RKO (cell line): ENCODE results near the gene TRAPPC10.

ENCODE experiments used
- DNase-seq: peaks from one replicate; pipeline ENCODE4 v3.0.0-alpha.2; 2016; ENCODE audit warnings: low spot score

Gene TRAPPC10

DNA sequence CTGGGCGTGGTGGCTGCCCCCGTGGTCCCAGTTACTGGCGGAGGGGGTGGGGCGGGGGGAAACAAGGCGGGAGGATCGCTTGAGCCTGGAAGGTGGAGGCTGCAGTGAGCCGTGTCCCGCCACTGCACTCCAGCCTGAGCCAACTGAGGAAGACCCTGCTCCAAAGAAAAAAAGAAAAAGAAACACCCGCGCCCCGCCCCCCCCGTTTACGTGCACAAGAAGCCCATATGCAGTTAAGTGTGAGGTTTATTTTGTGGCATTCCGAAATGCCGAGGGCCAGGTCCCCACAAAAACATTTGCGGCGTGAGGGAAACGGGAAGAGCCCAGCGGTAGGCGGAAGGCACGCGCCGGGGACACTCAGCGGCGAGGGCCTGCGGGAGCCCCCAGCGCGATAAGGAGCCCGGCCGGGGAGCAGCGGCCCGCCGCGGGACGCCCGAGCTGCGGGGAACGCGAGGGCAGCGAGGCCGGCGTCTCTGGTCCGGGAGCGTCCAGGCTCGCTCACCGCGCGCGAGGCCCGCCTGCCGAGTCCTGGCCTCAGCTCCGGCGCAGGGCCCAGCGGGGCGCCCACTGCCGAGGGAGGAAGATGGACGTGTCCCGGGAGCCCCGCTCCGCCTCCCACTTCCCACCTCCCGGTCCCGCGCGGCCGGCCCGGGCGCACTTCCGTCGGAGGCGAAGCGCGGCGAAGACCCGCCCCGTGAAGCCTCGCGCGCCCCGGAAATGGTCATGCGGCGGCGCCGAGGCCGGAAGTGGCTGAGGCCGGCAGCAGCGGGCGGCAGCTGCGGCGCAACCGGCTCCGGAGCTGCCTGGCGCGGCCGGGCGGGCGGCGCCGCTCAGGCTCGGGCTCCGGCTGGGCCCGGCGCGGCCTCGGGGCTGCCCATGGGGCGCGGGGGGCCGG lies at the start of gene TRAPPC10:
TSS of gene TRAPPC10 (plus strand) at position 731 of the 895 bp plus-strand sequence. CDS start 185 bp downstream, outside the sequence.
- peak; percentile 82 for DNase-seq

DNA sequence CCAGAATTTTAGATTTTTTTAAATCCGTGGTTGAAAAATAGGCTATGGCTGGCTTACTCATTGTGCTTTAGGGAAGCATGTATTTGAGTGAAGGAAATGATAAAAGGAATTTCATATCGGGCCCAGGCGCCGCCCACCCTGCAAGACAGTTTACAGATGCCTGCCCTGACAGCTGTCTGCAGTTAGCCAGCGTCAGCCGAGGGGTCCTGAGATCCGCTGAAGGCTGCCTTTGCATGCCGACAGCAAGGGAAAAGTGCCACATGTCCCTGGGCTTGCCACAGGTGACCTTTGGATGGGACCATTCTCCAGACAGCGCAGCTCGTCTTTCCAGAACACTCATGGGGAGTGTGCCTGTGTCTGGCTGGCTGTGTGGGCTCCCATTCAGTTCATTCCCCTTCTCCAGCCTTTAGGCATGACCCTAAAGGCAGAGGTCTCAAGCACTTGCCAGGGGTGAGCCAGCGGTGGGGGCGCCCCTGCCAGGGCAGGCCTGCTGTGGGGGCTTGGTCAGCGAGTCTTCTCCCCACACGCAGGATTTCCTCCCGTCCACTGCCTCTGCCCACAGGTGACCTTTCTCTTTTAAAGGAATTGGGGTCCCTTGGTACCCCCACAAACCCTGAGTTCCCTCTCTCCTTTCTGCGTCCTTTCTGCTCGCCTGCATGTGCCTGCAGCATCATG lies 46.1 kb upstream of the TRAPPC10 start:
- no peak for DNase-seq

DNA sequence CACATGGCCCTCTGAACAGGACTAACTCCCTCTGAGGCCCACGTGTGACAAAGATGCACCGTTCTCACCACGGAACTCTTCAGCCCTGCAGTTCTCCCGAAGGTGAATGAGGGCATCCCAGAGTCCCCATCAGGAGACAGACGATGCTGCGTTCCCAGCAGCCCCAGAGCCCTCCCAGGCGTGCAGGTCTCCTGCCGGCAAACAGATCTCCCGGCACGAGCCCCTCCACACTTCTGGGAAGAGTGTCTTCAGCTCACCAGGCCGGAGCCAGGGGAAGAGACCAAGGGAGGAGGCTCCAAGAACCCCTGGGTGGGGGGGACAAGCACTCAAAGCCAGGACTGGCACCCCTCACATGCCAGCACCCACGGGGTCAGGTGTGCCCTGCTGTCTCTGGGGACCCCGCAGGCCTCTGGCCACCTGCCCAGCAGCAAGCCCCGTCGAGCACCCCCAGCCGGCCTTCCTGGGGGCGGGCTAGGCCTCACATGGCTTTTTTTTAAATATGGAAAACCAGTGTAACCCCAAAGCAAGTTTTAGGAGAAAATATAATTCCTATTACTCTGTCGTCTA lies 45.1 kb upstream of the TRAPPC10 start:
- DNase-seq, result no peak

- no peak for DNase-seq
Measured at GRCh38 chr21:43967981-43968380, 44.1 kb upstream of the TRAPPC10 start.

DNA sequence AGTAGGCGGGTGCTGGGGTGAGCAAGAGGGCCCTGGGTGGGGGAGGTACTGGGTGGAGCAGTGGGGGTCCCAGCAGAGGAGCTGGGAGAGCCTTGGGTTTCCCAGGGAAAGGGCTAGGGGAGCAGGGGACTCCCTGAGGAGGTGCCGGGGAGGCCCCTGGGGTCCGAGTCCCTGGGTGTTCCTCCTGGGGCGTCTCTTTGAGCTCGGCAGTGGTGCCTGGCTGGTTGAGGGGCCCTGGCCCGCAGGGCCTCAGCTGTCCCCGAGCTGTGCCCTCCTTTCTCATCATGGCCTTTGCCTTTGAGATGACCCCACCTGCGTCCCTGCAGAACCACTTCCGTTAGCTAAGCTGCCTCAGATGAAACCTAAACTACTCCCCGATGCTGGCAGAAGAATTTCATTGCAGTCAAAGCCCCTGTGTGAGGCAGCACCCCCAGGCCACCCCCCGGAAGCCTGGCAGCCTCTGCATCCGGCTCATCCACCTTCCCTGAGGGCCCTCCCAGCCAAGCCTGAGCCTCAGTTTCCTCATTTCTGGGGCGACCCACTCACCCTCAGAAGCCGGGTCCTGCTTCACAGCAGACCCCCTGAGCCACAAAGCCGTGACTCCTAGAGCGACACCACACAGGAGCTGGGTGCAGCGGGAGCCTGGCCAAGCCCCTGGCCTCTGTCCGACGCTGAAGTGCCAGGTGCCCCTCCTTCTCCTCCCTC lies 43.5 kb upstream of the TRAPPC10 start:
- DNase-seq, result no peak

DNA sequence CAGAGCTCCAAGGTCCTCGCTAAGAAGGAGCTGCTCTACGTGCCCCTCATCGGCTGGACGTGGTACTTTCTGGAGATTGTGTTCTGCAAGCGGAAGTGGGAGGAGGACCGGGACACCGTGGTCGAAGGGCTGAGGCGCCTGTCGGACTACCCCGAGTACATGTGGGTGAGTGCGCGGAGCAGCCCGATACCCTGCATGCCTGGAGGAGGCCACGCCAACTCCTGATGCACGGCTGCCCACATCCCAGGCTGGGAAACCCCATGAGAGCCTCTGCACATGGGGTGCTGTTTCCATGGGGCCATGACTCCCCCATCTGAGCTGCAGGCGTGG lies 43.0 kb upstream of the TRAPPC10 start:
- DNase-seq, result no peak

- DNase-seq, result no peak
Measured at GRCh38 chr21:43970551-43970950, 41.6 kb upstream of the TRAPPC10 start.

DNA sequence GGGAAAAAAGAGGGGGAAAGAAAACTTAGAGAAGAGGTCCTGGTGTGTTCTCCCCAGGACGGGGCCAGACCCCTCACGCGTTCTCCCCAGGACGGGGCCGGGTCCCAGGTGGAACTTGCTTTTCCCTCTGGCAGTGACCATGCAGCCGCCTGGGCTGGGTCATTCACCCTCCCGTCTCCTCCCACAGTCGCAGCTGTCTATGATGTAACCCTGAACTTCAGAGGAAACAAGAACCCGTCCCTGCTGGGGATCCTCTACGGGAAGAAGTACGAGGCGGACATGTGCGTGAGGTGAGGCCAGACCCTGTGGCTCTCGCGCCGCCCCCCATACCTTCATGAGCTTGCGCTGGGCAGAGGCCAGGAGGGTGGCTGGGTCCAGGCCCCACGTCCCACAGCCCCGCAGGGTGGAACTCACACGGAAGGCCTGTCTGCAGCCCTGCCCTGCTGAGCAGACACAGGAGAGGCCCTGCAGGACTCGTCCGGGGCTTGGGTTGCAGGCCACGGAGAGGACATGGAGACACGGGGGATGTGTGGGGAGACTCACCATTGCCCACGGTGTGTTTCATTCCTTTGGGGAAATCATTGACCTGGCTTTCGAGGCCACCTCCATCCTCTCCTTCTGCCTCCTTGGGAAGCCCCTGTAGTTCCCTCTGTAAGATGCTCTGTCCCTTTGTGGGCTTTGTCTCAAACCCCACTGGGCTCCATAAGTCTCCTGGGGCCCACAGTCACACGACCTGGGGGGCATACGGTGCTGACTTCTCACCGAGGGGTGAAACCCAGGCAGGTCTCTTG lies 40.7 kb upstream of the TRAPPC10 start:
- no peak for DNase-seq

DNA sequence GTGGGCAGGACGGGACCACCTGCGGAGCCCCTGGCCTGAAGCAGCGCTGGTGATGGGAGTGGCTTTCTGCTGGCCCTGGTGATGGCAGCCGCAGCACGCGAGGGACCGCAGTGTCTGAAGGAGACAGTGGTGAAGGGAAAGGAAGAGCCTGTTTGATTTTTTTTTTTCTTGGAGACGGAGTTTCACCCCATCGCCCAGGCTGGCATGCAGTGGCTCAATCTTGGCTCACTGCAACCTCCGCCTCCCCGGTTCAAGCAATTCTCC lies 40.2 kb upstream of the TRAPPC10 start:
- no peak for DNase-seq

GRCh38 chr21:43972850-43973633 lies 39.1 kb upstream of the TRAPPC10 start:
- no peak for DNase-seq

- no peak for DNase-seq
Measured at GRCh38 chr21:43973634-43973955, 38.5 kb upstream of the TRAPPC10 start.

DNA sequence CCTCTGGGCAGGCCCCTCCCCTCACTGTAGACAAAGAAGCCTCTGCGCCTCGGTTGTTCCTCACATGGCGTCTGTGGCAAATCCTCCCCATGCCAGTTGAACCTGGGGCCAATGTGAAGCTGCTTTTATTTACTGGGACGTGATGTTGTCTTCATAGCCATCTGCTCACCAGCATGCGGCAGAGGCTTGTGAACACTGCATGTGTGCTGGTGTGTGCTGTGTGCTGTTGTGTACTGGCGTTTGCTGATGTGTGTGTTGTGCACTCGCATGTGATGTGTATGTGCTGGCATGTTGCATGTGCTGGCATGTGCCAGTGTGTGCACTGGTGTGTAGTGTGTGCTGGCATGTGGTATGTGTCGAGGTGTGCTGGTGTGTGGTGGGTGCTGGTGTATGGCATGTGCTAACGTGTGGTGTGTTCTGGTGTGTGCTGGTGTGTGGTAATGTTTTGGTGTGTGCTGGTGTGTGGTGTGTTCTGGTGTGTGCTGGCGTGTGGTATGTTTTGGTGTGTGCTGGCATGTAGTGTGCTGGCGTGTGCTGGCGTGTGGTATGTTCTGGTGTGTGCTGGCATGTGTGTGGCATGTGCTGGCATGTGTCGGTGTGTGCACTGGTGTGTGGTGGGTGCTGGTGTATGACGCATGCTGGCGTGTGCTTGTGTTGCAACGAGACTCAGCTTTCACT lies 37.2 kb upstream of the TRAPPC10 start:
- no peak for DNase-seq

GRCh38 chr21:43975469-43976098 lies 36.5 kb upstream of the TRAPPC10 start:
- peak; percentile 33 for DNase-seq

- DNase-seq, result no peak
Measured at GRCh38 chr21:43976661-43977060, 35.4 kb upstream of the TRAPPC10 start.

DNA sequence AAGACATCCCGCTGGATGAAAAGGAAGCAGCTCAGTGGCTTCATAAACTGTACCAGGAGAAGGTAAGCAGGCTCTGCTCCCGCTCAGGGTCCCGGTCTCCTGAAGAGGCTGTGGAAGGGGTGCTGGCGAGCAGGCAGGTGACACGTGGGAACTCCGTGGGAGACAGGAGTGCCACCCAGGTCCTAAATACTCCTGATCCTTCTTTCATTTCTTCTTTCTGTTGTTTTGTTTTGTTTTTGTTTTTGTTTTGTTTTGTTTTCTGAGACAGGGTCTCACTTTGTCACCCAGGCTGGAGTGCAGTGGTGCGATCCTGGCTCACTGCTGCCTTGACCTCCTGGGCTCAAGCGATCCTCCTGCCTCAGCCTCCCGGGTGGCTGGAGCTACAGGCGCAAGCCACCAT lies 34.0 kb upstream of the TRAPPC10 start:
- no peak for DNase-seq

- no peak for DNase-seq
Measured at GRCh38 chr21:43979654-43980053, 32.5 kb upstream of the TRAPPC10 start.

DNA sequence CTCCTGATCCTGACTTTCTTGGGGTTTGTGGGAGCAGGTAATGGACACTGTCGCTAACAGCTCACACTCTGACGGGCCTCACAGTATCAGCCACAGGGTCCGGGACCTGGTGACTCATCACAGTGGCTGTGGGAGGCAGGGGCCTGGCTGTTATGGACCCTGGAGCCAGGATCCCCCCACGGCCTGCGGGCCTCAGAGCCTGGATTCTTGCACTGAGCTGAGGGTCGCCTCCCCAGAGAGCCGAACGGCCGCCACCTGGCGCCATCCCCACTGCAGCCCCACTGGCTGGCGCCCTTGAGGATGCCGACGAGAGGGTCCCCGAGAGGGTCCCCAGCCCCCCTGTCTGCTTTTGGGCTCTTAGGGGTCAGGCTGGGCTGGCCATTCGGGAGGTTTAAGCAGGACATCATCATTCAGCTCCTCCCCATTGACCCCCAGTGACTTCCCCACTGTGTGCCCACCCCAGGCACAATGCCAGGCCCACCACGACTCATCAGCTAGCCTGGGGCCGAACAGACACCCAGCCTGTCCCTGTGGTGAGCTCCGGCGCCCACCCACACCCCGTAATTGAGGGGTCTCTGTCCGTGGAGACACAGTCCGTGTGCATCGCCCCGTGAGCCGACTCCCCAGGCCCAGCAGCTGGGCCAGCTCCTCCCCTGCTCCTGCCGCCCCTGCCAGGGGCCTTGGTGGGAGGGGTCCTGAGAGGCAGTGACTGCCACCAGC lies 30.8 kb upstream of the TRAPPC10 start:
- DNase-seq, result no peak

DNA sequence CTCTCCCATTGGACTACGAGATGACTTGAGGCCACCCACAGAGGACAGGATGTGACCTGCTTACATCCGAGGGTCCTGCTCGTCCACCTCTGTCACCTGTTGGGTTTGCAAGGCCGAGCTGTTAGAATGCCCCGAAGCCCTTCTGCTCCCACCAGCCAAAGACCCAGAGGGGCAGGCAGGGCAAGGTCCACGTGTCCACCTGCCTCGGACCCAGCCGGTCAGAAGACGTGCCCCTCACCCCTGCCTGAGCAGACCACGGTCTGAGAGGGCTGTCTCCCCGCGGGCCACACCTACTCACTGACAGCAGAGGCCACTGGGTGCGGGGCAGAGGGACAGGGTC lies 30.3 kb upstream of the TRAPPC10 start:
- no peak for DNase-seq

GRCh38 chr21:43982489-43983078 lies 29.5 kb upstream of the TRAPPC10 start:
- DNase-seq, result no peak
